IPS-18a (cell line): ENCODE measurements around the gene ZEB2.

Source experiments
- H3K27ac ChIP-seq: one replicate; pipeline ENCODE4 v1.5.1; 2013; ENCODE audit warnings: low read length
- H3K27me3 ChIP-seq: one replicate; pipeline ENCODE4 v1.6.1; 2013; ENCODE audit warnings: mild to moderate bottlenecking, low read length; ENCODE audit not compliant: control insufficient read depth, insufficient read depth
- H3K36me3 ChIP-seq: one replicate; pipeline ENCODE4 v1.6.1; 2013; ENCODE audit warnings: low read depth, low read length; ENCODE audit not compliant: control insufficient read depth
- H3K4me1 ChIP-seq: one replicate; pipeline ENCODE4 v1.6.1; 2013; ENCODE audit warnings: low read depth, low read length; ENCODE audit not compliant: control insufficient read depth
- H3K4me3 ChIP-seq: one replicate; pipeline ENCODE4 v1.5.1; 2013; ENCODE audit warnings: low read length
- H3K9ac ChIP-seq: one replicate; pipeline ENCODE4 v1.6.1; 2013; ENCODE audit warnings: mild to moderate bottlenecking, low read length, moderate library complexity
- H3K9me3 ChIP-seq: one replicate; pipeline ENCODE4 v1.6.1; 2013; ENCODE audit warnings: low read depth, low read length; ENCODE audit not compliant: control insufficient read depth

The ZEB2 gene

GRCh38 chr2:144519934-144520731 is at the start of gene ZEB2:
TSS of gene ZEB2 (minus strand) at chr2:144520119. CDS start at chr2:144517350, 2,769 bp downstream.
- H3K27me3 ChIP-seq = peaks cover 68% of the 10 kb centered on the region
- peaks cover 53% of the 10 kb centered on the region for H3K4me1 ChIP-seq
- no peak within 1 kb of the TSS for H3K27ac ChIP-seq
- H3K36me3 ChIP-seq = no peaks in the 10 kb centered on the region
- peak within 1 kb of the TSS; percentile 34 for H3K9ac ChIP-seq
- peak within 1 kb of the TSS; percentile 63 for H3K4me3 ChIP-seq
- H3K9me3 ChIP-seq = no peaks in the 10 kb centered on the region

GRCh38 chr2:144567745-144568144 is 47.8 kb upstream of the ZEB2 start:
- H3K9ac ChIP-seq = no peak overlapping the region
- peak overlapping the region; percentile 43 for H3K4me3 ChIP-seq
- peaks cover 39% of the 10 kb centered on the region for H3K4me1 ChIP-seq
- H3K27ac ChIP-seq = no peak overlapping the region
- no peaks in the 10 kb centered on the region for H3K36me3 ChIP-seq
- H3K27me3 ChIP-seq = peaks cover 14% of the 10 kb centered on the region
- no peaks in the 10 kb centered on the region for H3K9me3 ChIP-seq

- H3K27me3 ChIP-seq = peaks cover 14% of the 10 kb centered on the region
- no peaks in the 10 kb centered on the region for H3K9me3 ChIP-seq
- no peak overlapping the region for H3K9ac ChIP-seq
- no peaks in the 10 kb centered on the region for H3K36me3 ChIP-seq
- peaks cover 39% of the 10 kb centered on the region for H3K4me1 ChIP-seq
- H3K27ac ChIP-seq = no peak overlapping the region
- H3K4me3 ChIP-seq = no peak overlapping the region
Measured at GRCh38 chr2:144566448-144566847, 46.5 kb upstream of the ZEB2 start.

GRCh38 chr2:144560251-144560650 is 40.3 kb upstream of the ZEB2 start:
- Histone ChIP-seq H3K36me3 (no peaks in the 10 kb centered on the region), H3K27ac (no peak overlapping the region), H3K9me3 (no peaks in the 10 kb centered on the region), H3K4me3 (no peak overlapping the region), H3K9ac (no peak overlapping the region), H3K27me3 (no peaks in the 10 kb centered on the region), H3K4me1 (peaks cover 6% of the 10 kb centered on the region)

GRCh38 chr2:144559681-144560080 is 39.8 kb upstream of the ZEB2 start:
- Histone ChIP-seq H3K36me3 (no peaks in the 10 kb centered on the region), H3K4me3 (no peak overlapping the region), H3K27ac (no peak overlapping the region), H3K9me3 (no peaks in the 10 kb centered on the region), H3K27me3 (no peaks in the 10 kb centered on the region), H3K4me1 (peaks cover 6% of the 10 kb centered on the region), H3K9ac (no peak overlapping the region)

- Histone ChIP-seq H3K36me3 (no peaks in the 10 kb centered on the region), H3K27me3 (no peaks in the 10 kb centered on the region), H3K27ac (no peak overlapping the region), H3K9ac (no peak overlapping the region), H3K4me3 (no peak overlapping the region), H3K4me1 (peaks cover 6% of the 10 kb centered on the region), H3K9me3 (no peaks in the 10 kb centered on the region)
Measured at GRCh38 chr2:144559242-144559641, 39.3 kb upstream of the ZEB2 start.

GRCh38 chr2:144554492-144555210 is 34.7 kb upstream of the ZEB2 start:
- peaks cover 8% of the 10 kb centered on the region for H3K4me1 ChIP-seq
- H3K36me3 ChIP-seq = no peaks in the 10 kb centered on the region
- no peaks in the 10 kb centered on the region for H3K9me3 ChIP-seq
- no peaks in the 10 kb centered on the region for H3K27me3 ChIP-seq
- H3K27ac ChIP-seq = no peak overlapping the region
- H3K9ac ChIP-seq = no peak overlapping the region
- H3K4me3 ChIP-seq = no peak overlapping the region

GRCh38 chr2:144553379-144553778 is 33.5 kb upstream of the ZEB2 start:
- H3K4me3 ChIP-seq = no peak overlapping the region
- H3K27me3 ChIP-seq = no peaks in the 10 kb centered on the region
- H3K4me1 ChIP-seq = peaks cover 8% of the 10 kb centered on the region
- no peak overlapping the region for H3K27ac ChIP-seq
- H3K9me3 ChIP-seq = no peaks in the 10 kb centered on the region
- no peak overlapping the region for H3K9ac ChIP-seq
- no peaks in the 10 kb centered on the region for H3K36me3 ChIP-seq

- Histone ChIP-seq H3K27me3 (no peaks in the 10 kb centered on the region), H3K27ac (no peak overlapping the region), H3K9me3 (no peaks in the 10 kb centered on the region), H3K4me3 (no peak overlapping the region), H3K36me3 (no peaks in the 10 kb centered on the region), H3K4me1 (peaks cover 8% of the 10 kb centered on the region), H3K9ac (no peak overlapping the region)
Measured at GRCh38 chr2:144552821-144553220, 32.9 kb upstream of the ZEB2 start.

GRCh38 chr2:144550911-144551310 is 31.0 kb upstream of the ZEB2 start:
- H3K36me3 ChIP-seq = no peaks in the 10 kb centered on the region
- H3K27me3 ChIP-seq = no peaks in the 10 kb centered on the region
- H3K4me1 ChIP-seq = peaks cover 8% of the 10 kb centered on the region
- no peak overlapping the region for H3K9ac ChIP-seq
- no peak overlapping the region for H3K4me3 ChIP-seq
- no peak overlapping the region for H3K27ac ChIP-seq
- no peaks in the 10 kb centered on the region for H3K9me3 ChIP-seq

GRCh38 chr2:144550084-144550483 is 30.2 kb upstream of the ZEB2 start:
- H3K27ac ChIP-seq = no peak overlapping the region
- H3K27me3 ChIP-seq = no peaks in the 10 kb centered on the region

More at GRCh38 chr2:144550084-144550483, 30.2 kb upstream of the ZEB2 start:
- H3K4me3 ChIP-seq = no peak overlapping the region
- no peak overlapping the region for H3K9ac ChIP-seq
- peaks cover 8% of the 10 kb centered on the region for H3K4me1 ChIP-seq
- no peaks in the 10 kb centered on the region for H3K9me3 ChIP-seq
- H3K36me3 ChIP-seq = no peaks in the 10 kb centered on the region
